Panc1 (cell line): ENCODE data around the gene CCM2L.

ENCODE experiments used
- POLR2AphosphoS5 ChIP-seq: IDR thresholded peaks from 2 replicates; pipeline ENCODE4 v1.6.1; 2012; ENCODE audit warnings: mild to moderate bottlenecking, low read depth, low read length, moderate library complexity
- TF ChIP-seq, protein P1 (sequence below): fragments of 450-650 bp; IDR thresholded peaks from 2 replicates; pipeline ENCODE4 v1.5.1; 2017; ENCODE audit warnings: mild to moderate bottlenecking

DNA sequence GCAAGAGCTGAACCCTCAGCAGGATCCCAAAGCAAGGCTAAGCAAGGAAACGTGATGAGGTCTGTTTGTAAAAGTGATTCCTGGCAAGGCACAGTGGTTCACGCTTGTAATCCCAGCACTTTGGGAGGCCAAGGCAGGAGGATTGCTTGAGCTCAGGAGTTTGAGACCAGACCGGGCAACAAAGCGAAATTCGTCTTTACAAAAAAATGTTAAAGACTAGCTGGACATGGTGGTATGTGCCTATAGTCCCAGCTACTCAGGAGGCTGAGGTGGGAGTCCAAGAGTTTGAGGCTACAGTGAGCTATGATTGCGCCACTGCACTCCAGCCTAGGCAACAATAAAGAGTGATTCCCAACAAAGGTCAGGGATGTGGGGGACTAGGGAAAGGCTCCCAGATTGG is 46.3 kb upstream of the CCM2L start:
- TF ChIP-seq, protein P1, sequence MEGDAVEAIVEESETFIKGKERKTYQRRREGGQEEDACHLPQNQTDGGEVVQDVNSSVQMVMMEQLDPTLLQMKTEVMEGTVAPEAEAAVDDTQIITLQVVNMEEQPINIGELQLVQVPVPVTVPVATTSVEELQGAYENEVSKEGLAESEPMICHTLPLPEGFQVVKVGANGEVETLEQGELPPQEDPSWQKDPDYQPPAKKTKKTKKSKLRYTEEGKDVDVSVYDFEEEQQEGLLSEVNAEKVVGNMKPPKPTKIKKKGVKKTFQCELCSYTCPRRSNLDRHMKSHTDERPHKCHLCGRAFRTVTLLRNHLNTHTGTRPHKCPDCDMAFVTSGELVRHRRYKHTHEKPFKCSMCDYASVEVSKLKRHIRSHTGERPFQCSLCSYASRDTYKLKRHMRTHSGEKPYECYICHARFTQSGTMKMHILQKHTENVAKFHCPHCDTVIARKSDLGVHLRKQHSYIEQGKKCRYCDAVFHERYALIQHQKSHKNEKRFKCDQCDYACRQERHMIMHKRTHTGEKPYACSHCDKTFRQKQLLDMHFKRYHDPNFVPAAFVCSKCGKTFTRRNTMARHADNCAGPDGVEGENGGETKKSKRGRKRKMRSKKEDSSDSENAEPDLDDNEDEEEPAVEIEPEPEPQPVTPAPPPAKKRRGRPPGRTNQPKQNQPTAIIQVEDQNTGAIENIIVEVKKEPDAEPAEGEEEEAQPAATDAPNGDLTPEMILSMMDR = no peak
- TF ChIP-seq POLR2AphosphoS5 = no peak
